ENCODE data around the gene MGAM2. TPM values are rescaled to one million over a fixed set of nuclear protein-coding genes. Genes with fewer than 3 reads are reported as not detected.

Gene MGAM2
- total and polyA plus RNA-seq, 2 of the 8 experiments (the other 6 are each of a cell fraction or from before 2014, with no cell fraction given), result 0.02 TPM; not detected in 1

DNA sequence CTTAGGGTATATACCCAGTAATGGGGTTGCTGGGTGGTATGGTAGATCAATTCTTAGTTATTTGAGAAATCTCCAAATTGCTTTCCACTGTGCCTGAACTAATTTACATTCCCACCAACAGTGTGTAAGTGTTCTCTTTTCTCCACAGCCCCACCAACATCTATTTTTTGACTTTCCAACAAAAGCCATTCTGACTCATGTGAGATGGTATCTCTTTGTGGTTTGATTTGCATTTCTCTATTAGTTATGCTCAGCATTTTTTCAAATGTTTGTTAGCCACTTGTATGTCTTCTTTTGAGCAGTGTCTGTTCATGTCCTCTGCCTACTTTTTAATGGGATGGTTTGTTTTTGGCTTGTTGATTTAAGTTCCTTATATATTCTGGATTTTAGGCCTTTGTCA, 66.4 kb downstream of the MGAM2 start:
- Histone ChIP-seq H3K23me2 (ENCODE audit: low read depth, low read length) (no peaks in the 10 kb centered on the region), H3K14ac (ENCODE audit: insufficient read length) (no peak overlapping the region), H2BK5ac (ENCODE audit: low read depth, low read length) (no peak overlapping the region), H3K4me2 (ENCODE audit: insufficient read depth in 1 of 2, low read depth in 2 of 2, low read length in 2 of 2) (no peak overlapping the region), H3K79me1 (ENCODE audit: low read depth, low read length) (no peaks in the 10 kb centered on the region), H3K56ac (replicated peaks; ENCODE audit: insufficient read length, low read depth, low read length) (no peak overlapping the region), H3K27ac (ENCODE audit: low read depth, low read length) (no peak overlapping the region), H4K20me1 (replicated peaks in 1 of 2; ENCODE audit: control insufficient read depth in 1 of 2, insufficient read depth in 2 of 2, low read length in 2 of 2) (no peaks in the 10 kb centered on the region), H2AFZ (ENCODE audit: low read length) (no peak overlapping the region), H3K4ac (replicated peaks; ENCODE audit: insufficient read length, low read depth, low read length) (no peak overlapping the region), H2BK15ac (ENCODE audit: low read length) (no peak overlapping the region), H2BK12ac (ENCODE audit: low read depth, low read length) (no peak overlapping the region), H4K5ac (ENCODE audit: insufficient read length, low read depth, low read length) (no peak overlapping the region), H3K18ac (ENCODE audit: extremely low read depth, low read length) (no peak overlapping the region), H3K4me1 (replicated peaks in 1 of 4; ENCODE audit: control insufficient read depth in 3 of 4, insufficient read depth in 4 of 4, low read length in 3 of 4) (no peaks in the 10 kb centered on the region; a peak in 1 of 7 replicates), H3K23ac (ENCODE audit: insufficient read length) (no peak overlapping the region), H2AK5ac (ENCODE audit: low read depth, low read length) (no peak overlapping the region), H3K4me3 (ENCODE audit: extremely low read depth in 1 of 4, insufficient read depth in 2 of 4, low read depth in 3 of 4, low read length in 4 of 4) (no peak overlapping the region), H3K79me2 (ENCODE audit: control insufficient read depth in 1 of 2, insufficient read depth in 2 of 2, low read length in 2 of 2) (no peaks in the 10 kb centered on the region), H4K8ac (ENCODE audit: extremely low read depth, insufficient read depth, low read length) (no peak overlapping the region), H2BK20ac (ENCODE audit: low read length) (no peak overlapping the region), H3K36me3 (ENCODE audit: control insufficient read depth in 2 of 4, insufficient read depth in 4 of 4, low read length in 3 of 4) (no peaks in the 10 kb centered on the region), H3K9ac (replicated peaks in 1 of 4; ENCODE audit: extremely low read depth in 1 of 4, low read depth in 3 of 4, low read length in 3 of 4) (no peak overlapping the region), H2BK120ac (replicated peaks; ENCODE audit: low read depth, low read length) (no peak overlapping the region), H3K9me3 (ENCODE audit: insufficient read depth in 2 of 2, low read depth in 1 of 2, low read length in 1 of 2) (no peaks in the 10 kb centered on the region), H3K27me3 (replicated peaks in 1 of 4; ENCODE audit: control insufficient read depth in 3 of 4, extremely low read depth in 1 of 4, insufficient read depth in 3 of 4, low read length in 3 of 4) (no peaks in the 10 kb centered on the region), H4K91ac (replicated peaks; ENCODE audit: insufficient read length, low read length) (no peak overlapping the region)
- FAIRE-seq (no peak), DNase-seq (ENCODE audit: low read depth in 1 of 2, low spot score in 2 of 2) (no peak)
- ChIA-PET CTCF (ENCODE audit: partially characterized antibody) (no interaction called here), POLR2A (ENCODE audit: partially characterized antibody) (no interaction called here)
- no peak for TF ChIP-seq CBX8 (IDR thresholded peaks at IDR 0.05; ENCODE audit: borderline replicate concordance, low read depth, low read length)
- no peak for TF ChIP-seq TCF12 (IDR thresholded peaks at IDR 0.05; ENCODE audit: low read depth, low read length)
- TF ChIP-seq SP2 (IDR thresholded peaks at IDR 0.05; ENCODE audit: low read length), result no peak
- TF ChIP-seq CREB1 (IDR thresholded peaks at IDR 0.05), result no peak
- no peak for TF ChIP-seq EP300 (IDR thresholded peaks at IDR 0.05; ENCODE audit: borderline replicate concordance in 1 of 2, low read depth in 2 of 2, low read length in 2 of 2)
- no peak for TF ChIP-seq ZNF274 (IDR thresholded peaks at IDR 0.05; ENCODE audit: borderline replicate concordance, extremely low read depth, low read length)

All from H1 (cell line).